MCF 10A (cell line): Measurements from ENCODE around the gene AR. TPM values are rescaled to one million over a fixed set of nuclear protein-coding genes. Genes with fewer than 3 reads are reported as not detected.
A peak's percentile ranks its signal among the peaks of the same experiment; 100 is the strongest.

Source experiments
- BruUV-seq: library from RNA; stranded (reverse); fragments of 400-500 nt; replicated peaks from 2 replicates; lab custom pipeline; 2021; lab: Mats Ljungman, UMichigan
- CTCF ChIA-PET: fragments of 300-600 bp; sonication (Branson Sonifier 250); formaldehyde crosslinking; extraction: SDS; loops from one replicate; lab custom pipeline; 2021; ENCODE audit warnings: antibody characterized with exemption, inconsistent platforms; lab: Yijun Ruan, JAX
- POLR2A ChIA-PET: fragments of 300-600, 350-650 bp; sonication (Branson Sonifier 250); formaldehyde crosslinking; extraction: SDS; loops from one replicate; lab custom pipeline; 2020; ENCODE audit warnings: antibody characterized with exemption, inconsistent platforms; lab: Yijun Ruan, JAX
- DNase-seq: peaks from one replicate; pipeline ENCODE4 v3.0.0-alpha.2; 2018; ENCODE audit not compliant: unreplicated experiment
- H3K27ac Mint-ChIP-seq: one replicate; pipeline ENCODE4 v1.8.0; 2022; ENCODE audit warnings: mild to moderate bottlenecking, low read depth, mixed read lengths; ENCODE audit not compliant: unreplicated experiment
- H3K27me3 Mint-ChIP-seq: one replicate; pipeline ENCODE4 v1.8.0; 2022; ENCODE audit warnings: mixed read lengths; ENCODE audit not compliant: insufficient read depth, unreplicated experiment
- H3K36me3 Mint-ChIP-seq: one replicate; pipeline ENCODE4 v1.8.0; 2022; ENCODE audit warnings: mild to moderate bottlenecking, moderate library complexity, mixed read lengths; ENCODE audit not compliant: insufficient read depth, unreplicated experiment
- H3K4me1 Mint-ChIP-seq: one replicate; pipeline ENCODE4 v1.8.0; 2022; ENCODE audit warnings: mixed read lengths; ENCODE audit not compliant: insufficient read depth, unreplicated experiment
- H3K4me3 Mint-ChIP-seq: one replicate; pipeline ENCODE4 v1.8.0; 2022; ENCODE audit warnings: mild to moderate bottlenecking, moderate library complexity, mixed read lengths; ENCODE audit not compliant: unreplicated experiment
- H3K9me3 Mint-ChIP-seq: one replicate; pipeline ENCODE4 v1.8.0; 2022; ENCODE audit warnings: mixed read lengths; ENCODE audit not compliant: unreplicated experiment
- intact Hi-C: fragments of 100-400 bp; cut with micrococcal nuclease; formaldehyde crosslinking; loops from 2 replicates; pipeline ENCODE4 v1.14.1; 2022
- total RNA-seq: library from RNA; stranded (reverse); gene quantifications from 2 replicates; pipeline ENCODE4 v1.2.3, GENCODE V29; 2022
- TF ChIP-seq, protein P1 (sequence below): fragments of 200-600 bp; IDR thresholded peaks from one replicate; pipeline ENCODE4 v1.8.0; 2022; ENCODE audit warnings: antibody characterized with exemption, mild to moderate bottlenecking; ENCODE audit not compliant: unreplicated experiment

The AR gene
- total RNA-seq, 1 experiment from 2014 or later = not detected

DNA sequence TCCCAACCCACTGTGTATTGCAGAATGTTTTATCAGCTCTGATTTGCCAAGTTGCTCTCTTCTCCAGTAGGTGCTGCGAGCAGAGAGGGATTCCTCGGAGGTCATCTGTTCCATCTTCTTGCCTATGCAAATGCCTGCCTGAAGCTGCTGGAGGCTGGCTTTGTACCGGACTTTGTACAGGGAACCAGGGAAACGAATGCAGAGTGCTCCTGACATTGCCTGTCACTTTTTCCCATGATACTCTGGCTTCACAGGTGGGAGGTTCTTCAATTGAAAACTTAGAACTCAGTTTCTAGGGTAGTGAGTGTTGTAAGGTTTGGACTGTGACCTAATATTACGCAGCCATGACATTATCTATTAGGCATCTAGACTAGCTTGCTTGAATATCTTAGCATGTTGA lies 24.9 kb downstream of the AR start:
- ChIA-PET CTCF (no interaction called here), POLR2A (no interaction called here)
- H3K4me3 Mint-ChIP-seq = no peak overlapping the region

DNA sequence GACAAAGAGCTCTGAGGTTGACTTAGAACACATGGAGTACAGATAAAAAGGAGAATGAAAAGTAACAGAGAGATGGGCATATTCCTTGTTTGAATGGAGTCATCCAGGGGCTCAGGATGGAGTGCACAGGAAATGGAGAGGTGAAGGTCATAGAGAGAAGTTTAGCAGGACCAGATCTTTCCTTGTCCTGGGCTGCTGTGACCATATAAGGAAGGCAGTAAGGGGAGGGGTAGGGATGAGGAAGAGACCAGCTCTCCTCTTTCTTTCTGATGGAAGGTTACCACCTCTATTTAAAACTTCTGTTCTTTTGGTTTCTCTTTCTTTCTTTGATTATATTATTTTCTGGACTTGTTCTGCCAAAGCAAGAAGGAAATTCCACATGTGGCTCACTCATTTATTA lies 27.0 kb downstream of the AR start:
- peaks cover 8% of the 10 kb centered on the region for H3K4me1 Mint-ChIP-seq
- intact Hi-C loops = no loop called here
- TF ChIP-seq, protein P1, sequence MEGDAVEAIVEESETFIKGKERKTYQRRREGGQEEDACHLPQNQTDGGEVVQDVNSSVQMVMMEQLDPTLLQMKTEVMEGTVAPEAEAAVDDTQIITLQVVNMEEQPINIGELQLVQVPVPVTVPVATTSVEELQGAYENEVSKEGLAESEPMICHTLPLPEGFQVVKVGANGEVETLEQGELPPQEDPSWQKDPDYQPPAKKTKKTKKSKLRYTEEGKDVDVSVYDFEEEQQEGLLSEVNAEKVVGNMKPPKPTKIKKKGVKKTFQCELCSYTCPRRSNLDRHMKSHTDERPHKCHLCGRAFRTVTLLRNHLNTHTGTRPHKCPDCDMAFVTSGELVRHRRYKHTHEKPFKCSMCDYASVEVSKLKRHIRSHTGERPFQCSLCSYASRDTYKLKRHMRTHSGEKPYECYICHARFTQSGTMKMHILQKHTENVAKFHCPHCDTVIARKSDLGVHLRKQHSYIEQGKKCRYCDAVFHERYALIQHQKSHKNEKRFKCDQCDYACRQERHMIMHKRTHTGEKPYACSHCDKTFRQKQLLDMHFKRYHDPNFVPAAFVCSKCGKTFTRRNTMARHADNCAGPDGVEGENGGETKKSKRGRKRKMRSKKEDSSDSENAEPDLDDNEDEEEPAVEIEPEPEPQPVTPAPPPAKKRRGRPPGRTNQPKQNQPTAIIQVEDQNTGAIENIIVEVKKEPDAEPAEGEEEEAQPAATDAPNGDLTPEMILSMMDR = no peak
- no peak overlapping the region for H3K4me3 Mint-ChIP-seq
- DNase-seq = no peak
- H3K36me3 Mint-ChIP-seq = no peaks in the 10 kb centered on the region
- H3K27me3 Mint-ChIP-seq = no peaks in the 10 kb centered on the region
- ChIA-PET CTCF (no interaction called here), POLR2A (no interaction called here)
- no TSS peak for BruUV-seq
- H3K27ac Mint-ChIP-seq = no peak overlapping the region
- peaks cover under 1% of the 10 kb centered on the region for H3K9me3 Mint-ChIP-seq

More for the DNA sequence above, 24.9 kb downstream of the AR start:
- no TSS peak for BruUV-seq
- Mint-ChIP-seq H3K27ac (no peak overlapping the region), H3K27me3 (no peaks in the 10 kb centered on the region), H3K36me3 (no peaks in the 10 kb centered on the region), H3K4me1 (no peaks in the 10 kb centered on the region), H3K9me3 (no peaks in the 10 kb centered on the region)
- no peak for DNase-seq
- intact Hi-C loops = no loop called here
- TF ChIP-seq, protein P1 = no peak

DNA sequence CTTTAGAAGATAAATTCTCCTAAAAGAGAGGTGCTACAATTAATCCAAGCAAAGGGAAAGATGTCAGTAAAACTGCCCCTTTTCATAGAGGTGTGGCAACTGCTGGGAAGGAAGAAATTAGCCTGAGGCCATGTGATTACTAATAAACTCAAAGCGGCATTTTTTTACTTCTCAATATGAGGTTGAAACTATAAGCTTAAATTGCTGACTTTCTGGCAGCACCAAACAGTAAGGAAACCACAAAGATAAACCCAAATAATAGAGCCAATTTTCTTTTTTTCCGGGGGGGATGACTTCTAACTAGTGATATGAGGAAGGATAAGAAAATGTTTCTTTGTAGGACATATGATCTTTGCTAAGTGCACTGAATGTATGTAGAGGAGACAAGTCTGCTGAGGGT lies 30.9 kb downstream of the AR start:
- CTCF ChIA-PET = interaction anchor here (0.8 kb wide), 1 partner anchor 9 kb away, joined by 3 read pairs; no protein-coding TSS in a partner anchor
- intact Hi-C loops = no loop called here
- POLR2A ChIA-PET = no interaction called here
- peak; percentile 31 for DNase-seq
- TF ChIP-seq, protein P1 = no peak
- no peaks in the 10 kb centered on the region for H3K36me3 Mint-ChIP-seq
- no TSS peak for BruUV-seq
- H3K4me3 Mint-ChIP-seq = no peak overlapping the region
- H3K27ac Mint-ChIP-seq = no peak overlapping the region
- peaks cover 8% of the 10 kb centered on the region for H3K4me1 Mint-ChIP-seq
- H3K27me3 Mint-ChIP-seq = no peaks in the 10 kb centered on the region
- H3K9me3 Mint-ChIP-seq = peaks cover 4% of the 10 kb centered on the region

DNA sequence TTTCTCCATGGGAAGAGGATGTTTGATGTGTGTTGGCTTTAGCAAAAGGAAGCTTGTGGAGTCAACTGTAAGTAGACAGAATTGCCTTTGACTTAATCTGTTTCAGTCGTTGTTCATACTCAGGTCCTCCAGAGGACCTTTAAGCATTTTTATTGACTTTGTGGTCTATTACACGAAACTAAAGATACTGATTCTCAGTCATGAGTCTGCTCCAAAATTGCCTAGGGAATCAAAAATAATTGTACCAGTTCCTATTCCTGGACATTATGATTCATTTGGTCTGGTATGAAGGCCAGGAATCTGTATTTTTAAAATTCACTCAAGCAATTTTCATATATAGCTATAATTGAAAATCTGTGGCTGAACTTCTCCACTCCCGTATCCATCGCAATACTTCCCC lies 38.6 kb downstream of the AR start:
- BruUV-seq = no TSS peak
- no peak overlapping the region for H3K4me3 Mint-ChIP-seq
- H3K27ac Mint-ChIP-seq = no peak overlapping the region
- DNase-seq = no peak
- H3K9me3 Mint-ChIP-seq = peaks cover 8% of the 10 kb centered on the region
- H3K36me3 Mint-ChIP-seq = no peaks in the 10 kb centered on the region
- H3K27me3 Mint-ChIP-seq = no peaks in the 10 kb centered on the region
- CTCF ChIA-PET = interaction anchor here (0.6 kb wide), 1 partner anchor 1251 kb away, joined by 3 read pairs; no protein-coding TSS in a partner anchor
- intact Hi-C loops = no loop called here
- no peaks in the 10 kb centered on the region for H3K4me1 Mint-ChIP-seq
- POLR2A ChIA-PET = no interaction called here
- TF ChIP-seq, protein P1 = no peak
